SU-DHL-6 (cell line): ENCODE data around the gene GABRD.

Source experiments
- CTCF ChIP-seq: fragments of 200-600 bp; sonication (generic); IDR thresholded peaks from one replicate; pipeline ENCODE4 v1.5.1; 2017; ENCODE audit warnings: antibody characterized with exemption, mild to moderate bottlenecking, low read length, moderate library complexity; ENCODE audit not compliant: insufficient read depth, poor library complexity, severe bottlenecking
- EZH2phosphoT487 ChIP-seq: fragments of 200-600 bp; sonication (generic), shearing (Covaris generic); conservative IDR thresholded peaks from 2 replicates; pipeline ENCODE4 v1.6.1; 2018; ENCODE audit warnings: mild to moderate bottlenecking, antibody characterized with exemption, low read length, moderate library complexity, mixed read lengths

GRCh38 chr1:1986451-1987141 lies 32.5 kb upstream of the GABRD start:
- TF ChIP-seq CTCF (no peak), EZH2phosphoT487 (no peak)
